ENCODE measurements around the gene DAND5. TPM values are rescaled to one million over a fixed set of nuclear protein-coding genes. Genes with fewer than 3 reads are reported as not detected.
A peak's percentile ranks its signal among the peaks of the same experiment; 100 is the strongest.

Gene DAND5
- total and polyA plus RNA-seq, 10 of the 15 experiments (the other 5 are each of a cell fraction or from before 2014, with no cell fraction given) = 0.06 to 0.15 (median 0.12) TPM; not detected in 5

DNA sequence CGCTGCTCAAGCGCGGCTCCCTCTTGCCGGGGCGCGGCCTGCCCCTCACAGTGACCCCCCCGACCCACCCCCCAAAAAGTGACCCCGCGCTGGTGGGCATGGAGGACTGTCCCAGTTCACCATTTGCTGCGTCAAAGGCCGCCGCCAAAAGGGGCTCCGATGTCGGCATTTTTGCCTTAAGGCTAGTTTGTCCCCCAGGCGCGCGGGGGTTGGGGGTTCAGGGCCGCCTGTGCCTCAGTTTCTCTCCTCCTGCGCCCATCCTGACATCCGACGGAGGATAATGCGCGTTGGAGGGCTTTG, 43.0 kb downstream of the DAND5 start:
- DNase-seq (ENCODE audit: low read depth, low spot score) (no peak), ATAC-seq (no peak), FAIRE-seq (no peak)
- ChIA-PET POLR2A (no interaction called here), SMC1A (ENCODE audit: uncharacterized antibody, unreplicated experiment) (no interaction called here), RAD21 (ENCODE audit: unreplicated experiment) (no interaction called here), CTCF (interaction anchor here (1.8 kb wide), 1 partner anchor 49 kb away, joined by 7 read pairs; no protein-coding TSS in a partner anchor)
- intact Hi-C loops (cut with micrococcal nuclease; ENCODE audit: unreplicated experiment) = no loop called here
- in situ Hi-C loops (cut with MboI) = no loop called here
- H3K36me3 ChIP-seq (ENCODE audit: control insufficient read depth in 2 of 2, insufficient read depth in 2 of 2, low read length in 1 of 2) = no peaks in the 10 kb centered on the region
- H3K27ac ChIP-seq (ENCODE audit: control insufficient read depth, insufficient read depth) = no peak overlapping the region
- H3K79me2 ChIP-seq (ENCODE audit: control insufficient read depth, insufficient read depth, low read length) = no peaks in the 10 kb centered on the region
- no peak overlapping the region for H2AFZ ChIP-seq (ENCODE audit: control insufficient read depth, low read depth, low read length)
- no peaks in the 10 kb centered on the region for H3K9me3 ChIP-seq (replicated peaks; ENCODE audit: control insufficient read depth, insufficient read depth, low read length)
- peaks cover 6% of the 10 kb centered on the region; the same call in 1 of the 2 replicates for H3K4me1 ChIP-seq (ENCODE audit: control insufficient read depth, insufficient read depth, low read length)
- 52% methylated on average over 20 of the region's 23 CpGs for WGBS (ENCODE audit: insufficient coverage, insufficient replicate concordance, low lambda C conversion rate, missing lambda C conversion rate)
- H3K4me3 ChIP-seq = no peak overlapping the region
- no peaks in the 10 kb centered on the region for H4K20me1 ChIP-seq (ENCODE audit: control insufficient read depth, insufficient read depth)
- peaks cover 15 to 31% of the 10 kb centered on the region in 2 experiments for H3K27me3 ChIP-seq (replicated peaks in 1 of 2; ENCODE audit: control insufficient read depth in 2 of 2, insufficient read depth in 2 of 2, low read length in 1 of 2)
- H3K4me2 ChIP-seq (ENCODE audit: control insufficient read depth, insufficient read depth) = peak overlapping the region; percentile 25; the same call in 1 of the 2 replicates
- H3K9ac ChIP-seq (ENCODE audit: control insufficient read depth, insufficient read depth, low read length) = no peak overlapping the region
- BruUV-seq (replicated peaks) = no TSS peak
- no peak for TF ChIP-seq EGR1 (IDR thresholded peaks at IDR 0.05; ENCODE audit: borderline replicate concordance in 1 of 2, low read depth in 2 of 2, low read length in 2 of 2)
- TF ChIP-seq KLF5 (IDR thresholded peaks at IDR 0.05; ENCODE audit: partially characterized antibody) = no peak

DNA sequence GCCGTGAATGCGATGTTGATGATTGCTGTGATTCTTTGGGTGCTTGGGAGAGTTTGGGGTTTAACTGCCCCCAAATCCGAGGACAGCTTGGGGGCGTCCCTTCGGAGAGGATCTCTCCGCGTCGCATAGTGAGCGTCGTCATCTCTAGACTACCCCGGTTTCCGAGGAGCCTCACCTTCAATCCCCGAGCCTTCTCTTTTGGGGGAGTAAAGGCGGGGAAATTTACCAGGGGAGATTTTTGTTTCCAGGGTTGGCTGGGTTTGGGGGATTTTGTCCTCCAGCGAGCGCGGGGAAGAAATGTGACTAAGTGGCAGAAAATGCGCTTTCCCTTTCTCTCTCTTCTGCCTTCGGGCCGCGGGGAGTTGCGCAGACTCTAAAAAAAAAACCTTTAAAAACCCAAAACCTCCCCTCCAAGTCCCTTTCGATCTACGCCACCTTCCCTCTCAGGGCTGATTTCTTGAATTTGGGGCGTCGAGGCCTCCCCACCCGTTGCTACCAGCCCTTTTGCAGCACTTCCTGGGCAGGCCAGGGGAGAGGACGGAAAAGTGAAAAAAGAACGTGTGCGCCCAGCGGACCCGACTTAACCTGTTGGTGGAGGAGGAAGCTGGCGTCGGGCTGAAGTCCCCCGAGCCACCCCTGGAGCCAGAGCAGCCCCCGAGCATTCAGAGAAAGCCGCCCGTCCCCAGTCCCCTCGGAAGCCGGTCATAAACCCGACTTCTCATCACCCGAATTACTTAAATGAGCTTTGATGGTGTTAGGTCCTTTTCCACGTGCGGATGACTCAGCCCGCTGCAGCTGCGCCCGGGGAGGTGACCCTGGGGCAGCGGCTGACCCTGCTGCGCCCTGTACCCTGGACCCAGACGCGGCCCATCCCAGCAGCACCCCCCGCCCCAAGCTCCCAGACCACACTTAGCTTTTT, 43.6 kb downstream of the DAND5 start:
- CTCF ChIA-PET = interaction anchor here (1.0 to 1.8 kb wide), 4 partner anchors 16 to 48 kb away, joined by 5 to 8 read pairs (median 6); no protein-coding TSS in a partner anchor
- 2% methylated on average over 50 of the region's 52 CpGs for WGBS (ENCODE audit: insufficient coverage, insufficient replicate concordance, low lambda C conversion rate, missing lambda C conversion rate)
- no peak overlapping the region for H2AFZ ChIP-seq (ENCODE audit: control insufficient read depth, low read depth, low read length)
- POLR2A ChIA-PET = interaction anchor here (0.6 kb wide), 1 partner anchor 40 kb away, joined by 3 read pairs; no protein-coding TSS in a partner anchor
- ATAC-seq (peak; percentile 33), FAIRE-seq (no peak), DNase-seq (ENCODE audit: low read depth, low spot score) (no peak)
- in situ Hi-C loops (cut with MboI) = no loop called here
- H3K79me2 ChIP-seq (ENCODE audit: control insufficient read depth, insufficient read depth, low read length) = no peaks in the 10 kb centered on the region
- peak overlapping the region; percentile 53; the same call in 1 of the 2 replicates for H3K4me3 ChIP-seq
- RAD21 ChIA-PET (ENCODE audit: unreplicated experiment) = interaction anchor here (1.0 to 1.3 kb wide), 2 partner anchors 9 to 47 kb away, joined by 3 read pairs; no protein-coding TSS in a partner anchor
- no TSS peak for BruUV-seq (replicated peaks)
- peak overlapping the region; percentile 55; the same call in 1 of the 2 replicates for H3K4me2 ChIP-seq (ENCODE audit: control insufficient read depth, insufficient read depth)
- H3K4me1 ChIP-seq (ENCODE audit: control insufficient read depth, insufficient read depth, low read length) = peaks cover 6% of the 10 kb centered on the region; the same call in 1 of the 2 replicates
- H3K36me3 ChIP-seq (ENCODE audit: control insufficient read depth in 2 of 2, insufficient read depth in 2 of 2, low read length in 1 of 2) = no peaks in the 10 kb centered on the region
- H3K27me3 ChIP-seq (replicated peaks in 1 of 2; ENCODE audit: control insufficient read depth in 2 of 2, insufficient read depth in 2 of 2, low read length in 1 of 2) = peaks cover 15 to 32% of the 10 kb centered on the region in 2 experiments
- SMC1A ChIA-PET (ENCODE audit: uncharacterized antibody, unreplicated experiment) = interaction anchor here (0.8 to 1.3 kb wide), 3 partner anchors 9 to 48 kb away, joined by 3 to 5 read pairs (median 4); no protein-coding TSS in a partner anchor
- no peak overlapping the region for H3K27ac ChIP-seq (ENCODE audit: control insufficient read depth, insufficient read depth)
- H3K9ac ChIP-seq (ENCODE audit: control insufficient read depth, insufficient read depth, low read length) = peak overlapping the region; percentile 22; the same call in 1 of the 2 replicates
- intact Hi-C loops (cut with micrococcal nuclease; ENCODE audit: unreplicated experiment) = no loop called here
- H4K20me1 ChIP-seq (ENCODE audit: control insufficient read depth, insufficient read depth) = no peaks in the 10 kb centered on the region
- peak in 1 of 2 experiments; percentile 63; a peak in 2 of 4 replicates for TF ChIP-seq BHLHE40 (IDR thresholded peaks at IDR 0.05; ENCODE audit: borderline replicate concordance in 1 of 2, low read depth in 2 of 2, low read length in 1 of 2)
- no peak for TF ChIP-seq ZNF217 (IDR thresholded peaks at IDR 0.05)
- peak; percentile 89 for TF ChIP-seq SUZ12 (IDR thresholded peaks at IDR 0.05; ENCODE audit: unreplicated experiment)
- TF ChIP-seq, protein P1, sequence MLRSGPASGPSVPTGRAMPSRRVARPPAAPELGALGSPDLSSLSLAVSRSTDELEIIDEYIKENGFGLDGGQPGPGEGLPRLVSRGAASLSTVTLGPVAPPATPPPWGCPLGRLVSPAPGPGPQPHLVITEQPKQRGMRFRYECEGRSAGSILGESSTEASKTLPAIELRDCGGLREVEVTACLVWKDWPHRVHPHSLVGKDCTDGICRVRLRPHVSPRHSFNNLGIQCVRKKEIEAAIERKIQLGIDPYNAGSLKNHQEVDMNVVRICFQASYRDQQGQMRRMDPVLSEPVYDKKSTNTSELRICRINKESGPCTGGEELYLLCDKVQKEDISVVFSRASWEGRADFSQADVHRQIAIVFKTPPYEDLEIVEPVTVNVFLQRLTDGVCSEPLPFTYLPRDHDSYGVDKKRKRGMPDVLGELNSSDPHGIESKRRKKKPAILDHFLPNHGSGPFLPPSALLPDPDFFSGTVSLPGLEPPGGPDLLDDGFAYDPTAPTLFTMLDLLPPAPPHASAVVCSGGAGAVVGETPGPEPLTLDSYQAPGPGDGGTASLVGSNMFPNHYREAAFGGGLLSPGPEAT (IDR thresholded peaks at IDR 0.05; ENCODE audit: low read depth) = peak; percentile 26; the same call in 1 of the 2 replicates
- peak; percentile 56; the same call in 1 of the 2 replicates for TF ChIP-seq NR2F1 (conservative IDR thresholded peaks at IDR 0.05)
- 0 out of 2 replicates have a peak, but pooled peaks have one; percentile 26 for TF ChIP-seq CREB1 (IDR thresholded peaks at IDR 0.05; ENCODE audit: low read depth)
- H3K9me3 ChIP-seq (replicated peaks; ENCODE audit: control insufficient read depth, insufficient read depth, low read length) = no peaks in the 10 kb centered on the region

All from GM12878 (cell line).